Activated T-cell treated with anti-CD3 and anti-CD28 coated beads for 24 hours (primary cell): ENCODE results near the gene SLITRK1.

ENCODE experiments used
- DNase-seq: peaks from one replicate; pipeline ENCODE4 v3.0.0-alpha.2; 2020; ENCODE audit warnings: low read depth

The SLITRK1 gene, protein sequence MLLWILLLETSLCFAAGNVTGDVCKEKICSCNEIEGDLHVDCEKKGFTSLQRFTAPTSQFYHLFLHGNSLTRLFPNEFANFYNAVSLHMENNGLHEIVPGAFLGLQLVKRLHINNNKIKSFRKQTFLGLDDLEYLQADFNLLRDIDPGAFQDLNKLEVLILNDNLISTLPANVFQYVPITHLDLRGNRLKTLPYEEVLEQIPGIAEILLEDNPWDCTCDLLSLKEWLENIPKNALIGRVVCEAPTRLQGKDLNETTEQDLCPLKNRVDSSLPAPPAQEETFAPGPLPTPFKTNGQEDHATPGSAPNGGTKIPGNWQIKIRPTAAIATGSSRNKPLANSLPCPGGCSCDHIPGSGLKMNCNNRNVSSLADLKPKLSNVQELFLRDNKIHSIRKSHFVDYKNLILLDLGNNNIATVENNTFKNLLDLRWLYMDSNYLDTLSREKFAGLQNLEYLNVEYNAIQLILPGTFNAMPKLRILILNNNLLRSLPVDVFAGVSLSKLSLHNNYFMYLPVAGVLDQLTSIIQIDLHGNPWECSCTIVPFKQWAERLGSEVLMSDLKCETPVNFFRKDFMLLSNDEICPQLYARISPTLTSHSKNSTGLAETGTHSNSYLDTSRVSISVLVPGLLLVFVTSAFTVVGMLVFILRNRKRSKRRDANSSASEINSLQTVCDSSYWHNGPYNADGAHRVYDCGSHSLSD

DNA sequence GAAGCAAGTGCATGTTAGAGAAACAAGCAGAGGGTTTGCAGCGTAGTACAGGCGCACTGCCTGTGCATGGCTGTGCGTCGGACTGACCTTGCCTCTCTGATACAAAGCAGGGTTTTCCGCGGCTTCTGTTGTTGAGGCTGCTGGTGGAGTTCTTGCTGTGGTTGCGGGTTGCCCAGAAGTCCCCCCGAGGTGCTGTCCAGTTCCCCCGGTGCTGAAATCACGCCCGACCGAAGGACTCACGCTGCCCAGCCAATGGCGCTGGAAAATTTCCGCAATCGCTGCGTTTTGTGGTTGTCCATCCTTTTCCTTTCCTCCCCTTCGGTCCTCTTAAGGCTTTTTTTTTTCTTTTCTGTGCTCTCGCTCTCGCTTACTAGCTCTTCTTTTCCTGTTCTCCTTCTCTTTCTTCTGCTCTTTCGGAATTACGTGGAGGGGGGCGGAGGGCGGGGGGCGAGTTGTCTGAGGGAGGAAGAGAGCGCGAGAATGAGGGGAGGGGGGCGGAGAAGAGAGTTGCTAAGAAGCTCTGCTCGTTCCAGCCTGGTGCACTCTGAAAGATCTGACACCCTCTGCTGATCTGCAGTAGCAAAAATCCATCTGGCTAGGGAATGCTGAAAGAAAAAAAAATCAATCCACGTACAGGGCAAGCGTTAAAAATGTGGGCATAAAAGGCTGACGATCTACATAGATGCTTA lies at the start of gene SLITRK1:
Gene SLITRK1 (minus strand): TSS at position 558 of the 689 bp plus-strand sequence. CDS start 967 bp downstream, outside the sequence.
- DNase-seq, result no peak

DNA sequence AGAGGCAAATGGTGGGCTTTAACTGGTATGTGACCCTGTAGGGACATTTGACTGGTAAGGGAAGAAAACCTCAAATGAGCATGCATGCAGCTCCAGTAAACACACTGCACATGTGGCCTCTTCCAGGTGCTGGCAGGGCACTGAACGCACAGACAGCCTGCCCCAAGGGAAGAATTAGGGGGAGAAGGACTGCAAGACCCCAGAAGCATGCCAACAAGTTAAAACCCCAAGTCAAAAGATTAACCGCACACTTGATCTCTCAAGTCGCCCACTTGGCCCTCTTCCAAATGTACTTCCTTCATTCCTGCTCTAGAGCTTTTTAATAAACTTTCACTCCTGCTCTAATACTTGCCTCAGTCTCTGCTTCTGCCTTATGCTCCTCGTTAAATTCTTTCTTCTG lies 46.9 kb upstream of the SLITRK1 start:
- DNase-seq, result no peak

- DNase-seq, result no peak
Observed at GRCh38 chr13:83919775-83920174, 37.5 kb upstream of the SLITRK1 start.

DNA sequence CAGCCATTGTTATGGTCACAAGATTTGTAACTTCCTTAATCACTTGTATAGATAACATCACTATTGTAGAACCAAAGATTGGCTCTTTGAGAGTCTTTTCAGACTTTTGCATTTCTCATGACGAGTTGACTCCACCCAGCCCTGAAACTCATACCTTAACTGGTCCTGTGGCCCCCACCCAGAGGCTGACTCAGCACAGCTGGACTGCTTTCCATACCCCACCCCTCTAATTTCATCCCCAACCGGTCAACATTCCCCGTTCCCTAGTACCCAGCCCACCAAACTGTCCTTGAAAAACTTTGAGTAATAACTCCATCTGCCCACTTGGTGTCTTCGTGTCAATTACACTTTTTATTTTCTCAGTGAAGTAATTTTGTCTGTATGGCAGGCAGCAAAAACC lies 32.1 kb upstream of the SLITRK1 start:
- DNase-seq, result no peak

GRCh38 chr13:83907196-83907989 lies 25.1 kb upstream of the SLITRK1 start:
- DNase-seq, result no peak

DNA sequence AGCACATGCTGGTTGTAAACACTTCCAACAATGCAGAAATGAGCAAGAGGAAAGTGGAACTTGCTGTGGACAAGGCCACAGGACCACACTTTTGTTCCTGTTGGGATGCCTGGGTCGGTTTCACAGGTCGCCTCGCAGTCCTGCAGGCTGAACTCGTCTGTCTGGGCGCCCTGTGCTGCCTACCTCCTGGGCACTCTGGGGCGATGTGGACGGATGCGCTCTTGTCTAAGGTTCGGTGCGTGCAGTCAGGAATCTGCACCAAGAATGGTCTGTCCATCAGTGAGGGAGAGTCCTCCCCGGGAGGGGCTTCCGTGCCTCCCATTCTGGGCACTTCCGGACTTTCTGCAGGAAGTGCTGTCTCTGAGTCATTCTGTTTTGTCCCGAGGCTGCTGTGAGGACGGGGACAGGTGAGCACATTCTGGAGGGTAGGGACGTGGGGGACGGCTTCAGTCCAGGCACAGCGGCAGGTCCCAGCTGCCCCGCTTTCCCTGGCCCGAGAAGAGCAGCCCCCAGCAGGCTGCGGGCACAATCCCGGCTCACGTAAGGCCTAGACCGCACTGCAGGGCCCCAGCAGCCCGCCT lies 24.1 kb upstream of the SLITRK1 start:
- DNase-seq, result no peak

DNA sequence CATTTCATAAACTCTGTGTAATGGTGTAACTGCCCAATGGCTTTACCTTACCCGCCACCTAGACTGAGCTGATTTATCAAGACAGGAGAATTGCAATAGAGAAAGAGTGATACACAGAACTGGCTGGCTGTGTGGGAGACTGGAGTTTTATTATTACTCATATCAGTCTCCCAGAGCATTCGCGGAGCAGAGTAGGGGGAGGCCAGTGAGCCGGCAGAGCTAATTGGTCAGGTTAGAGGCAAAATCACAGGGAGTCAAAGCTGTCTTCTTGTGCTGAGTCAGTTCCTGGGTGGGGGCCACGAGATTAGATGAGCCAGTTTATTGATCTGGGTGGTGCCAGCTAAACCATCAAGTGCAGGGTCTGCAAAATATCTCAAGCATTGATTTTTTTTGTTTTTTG lies 23.4 kb upstream of the SLITRK1 start:
- no peak for DNase-seq

DNA sequence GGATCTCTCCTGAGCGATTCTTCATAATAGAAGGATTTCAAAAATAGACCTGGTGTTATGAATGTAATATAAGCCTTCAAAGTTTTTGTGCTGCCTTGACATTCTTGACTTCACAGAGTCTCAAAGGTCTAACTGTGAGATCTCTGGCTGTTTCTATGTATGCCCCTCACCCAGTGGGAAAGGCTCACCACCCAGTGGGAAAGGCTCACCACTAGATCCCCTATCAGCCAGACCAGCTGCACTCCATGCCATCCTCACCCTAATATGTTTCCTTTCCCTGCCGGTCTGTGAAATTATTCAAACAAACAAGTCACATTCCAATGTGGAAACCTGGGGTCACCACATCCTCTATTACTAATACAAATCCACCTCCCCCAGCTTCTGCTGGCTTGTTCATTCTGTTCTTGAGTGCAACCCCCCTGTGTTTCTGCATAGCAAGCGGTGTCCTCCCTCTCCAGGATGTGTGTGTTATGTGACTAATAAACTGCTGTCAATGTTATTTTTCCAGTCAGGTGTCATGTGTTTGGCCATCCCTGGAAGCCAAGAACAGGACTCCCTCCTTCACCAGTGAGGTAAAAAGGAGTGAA lies 13.8 kb upstream of the SLITRK1 start:
- no peak for DNase-seq

DNA sequence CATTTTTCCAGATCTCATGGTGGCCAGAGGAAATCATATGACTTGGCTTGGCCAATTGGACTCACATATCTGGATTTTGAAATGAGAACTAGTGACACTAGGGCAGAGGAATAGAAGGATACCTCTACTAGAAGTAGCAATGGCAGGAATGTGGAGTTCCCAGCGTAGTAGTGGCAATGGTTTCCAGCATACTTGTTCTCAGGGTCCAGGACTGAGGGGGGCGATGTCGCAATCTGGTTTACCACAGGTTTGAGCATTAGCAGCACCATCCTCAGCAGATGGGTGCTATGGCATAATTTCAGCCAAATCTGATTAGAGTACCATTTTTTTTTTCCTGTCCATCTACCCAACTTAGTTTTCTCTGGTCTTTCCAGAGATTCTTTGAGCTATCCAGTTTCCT lies 8.1 kb upstream of the SLITRK1 start:
- no peak for DNase-seq

GRCh38 chr13:83884141-83884540 lies 1.9 kb upstream of the SLITRK1 start:
- DNase-seq, result no peak

GRCh38 chr13:83883061-83883523 lies 818 bp upstream of the SLITRK1 start:
- no peak for DNase-seq

GRCh38 chr13:83882606-83882959 lies 309 bp upstream of the SLITRK1 start:
- no peak for DNase-seq

- no peak for DNase-seq
Observed at GRCh38 chr13:83881140-83881684, 1.1 kb downstream of the SLITRK1 start.

GRCh38 chr13:83880275-83881139 lies 1.8 kb downstream of the SLITRK1 start:
- DNase-seq, result no peak

DNA sequence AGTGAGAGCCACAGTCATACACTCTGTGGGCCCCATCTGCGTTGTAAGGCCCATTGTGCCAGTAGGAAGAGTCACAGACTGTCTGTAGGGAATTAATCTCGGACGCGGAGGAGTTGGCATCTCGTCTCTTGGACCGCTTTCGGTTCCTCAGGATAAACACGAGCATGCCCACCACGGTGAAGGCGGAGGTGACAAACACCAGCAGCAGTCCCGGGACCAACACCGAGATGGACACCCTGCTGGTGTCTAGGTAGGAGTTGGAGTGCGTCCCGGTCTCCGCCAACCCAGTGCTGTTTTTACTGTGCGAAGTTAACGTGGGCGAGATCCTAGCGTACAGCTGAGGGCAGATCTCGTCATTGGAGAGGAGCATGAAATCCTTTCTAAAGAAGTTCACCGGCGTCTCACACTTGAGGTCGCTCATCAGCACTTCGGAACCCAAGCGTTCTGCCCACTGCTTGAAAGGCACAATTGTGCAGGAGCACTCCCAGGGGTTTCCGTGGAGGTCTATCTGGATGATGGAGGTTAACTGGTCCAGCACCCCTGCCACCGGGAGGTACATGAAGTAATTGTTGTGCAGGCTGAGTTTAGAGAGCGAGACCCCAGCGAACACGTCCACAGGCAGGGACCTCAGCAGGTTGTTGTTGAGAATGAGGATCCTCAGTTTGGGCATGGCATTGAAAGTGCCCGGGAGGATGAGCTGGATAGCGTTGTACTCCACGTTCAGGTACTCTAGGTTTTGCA lies 2.7 kb downstream of the SLITRK1 start:
- DNase-seq, result no peak

DNA sequence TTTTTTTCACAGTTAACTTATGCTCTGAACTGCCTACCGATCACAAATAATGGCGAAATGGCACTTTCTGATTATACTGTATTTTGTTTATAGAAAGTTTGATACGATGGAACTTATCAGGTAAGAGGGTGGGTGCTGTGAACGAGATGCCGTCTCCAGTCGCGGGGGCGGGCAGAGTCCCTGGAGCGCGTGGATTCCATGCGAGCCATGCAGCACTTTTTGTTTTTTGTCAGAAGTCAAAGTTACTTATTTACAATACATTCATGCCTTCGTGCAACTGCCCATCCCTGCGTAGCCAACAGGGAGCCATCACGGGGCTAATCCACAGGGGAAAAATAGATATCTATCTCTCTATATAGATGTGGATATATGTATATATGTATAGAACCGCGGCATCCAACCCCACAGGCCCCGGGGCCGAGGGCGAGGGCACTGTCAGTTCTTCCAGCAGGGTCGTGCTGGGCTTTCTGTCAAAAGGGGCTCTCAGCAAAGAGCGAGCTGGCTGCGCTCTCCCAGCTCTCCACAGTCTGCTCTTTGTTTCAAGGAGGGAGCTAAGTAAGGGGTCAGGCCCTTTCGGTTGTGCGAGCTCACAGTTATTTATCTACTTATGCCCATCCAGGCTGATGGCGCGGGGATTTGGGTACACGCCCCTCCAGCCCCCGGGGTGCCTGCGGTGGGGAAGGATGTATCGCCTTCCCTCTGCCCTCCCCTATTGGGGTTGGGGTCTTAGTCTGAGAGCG lies 3.4 kb downstream of the SLITRK1 start:
- DNase-seq, result no peak

GRCh38 chr13:83877651-83878355 lies 4.5 kb downstream of the SLITRK1 start:
- no peak for DNase-seq

DNA sequence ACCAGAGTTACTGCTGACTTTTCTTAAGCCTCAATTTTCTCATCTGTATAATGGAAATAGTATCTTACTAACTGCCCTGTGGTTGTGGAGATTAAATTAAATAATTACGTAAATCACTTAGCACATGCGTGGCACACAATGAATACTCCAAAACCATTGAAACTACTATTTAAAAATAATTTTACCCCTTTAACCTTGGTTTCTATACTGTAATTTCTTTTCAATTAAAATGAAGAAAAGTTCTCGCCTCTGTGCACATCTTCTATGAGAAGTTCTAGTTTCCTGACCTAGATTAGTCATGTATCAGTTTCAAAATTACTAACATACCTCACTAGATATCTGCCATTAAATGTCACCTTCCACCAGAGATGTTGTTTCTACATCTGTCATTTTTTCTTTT lies 5.7 kb downstream of the SLITRK1 start:
- DNase-seq, result no peak
